IMR-90 (cell line): ENCODE measurements around the gene DPCD. TPM values are rescaled to one million over a fixed set of nuclear protein-coding genes. Genes with fewer than 3 reads are reported as not detected.

Source experiments
- ATAC-seq: fragments of 200-7000 bp; cut with Tn5 transposase; 2 replicates; pipeline ENCODE4 v1.9.1; 2020; ENCODE audit warnings: low read depth, mild to moderate bottlenecking, moderate library complexity
- BruUV-seq: library from RNA; stranded (reverse); fragments of 400-500 nt; replicated peaks from 2 replicates; lab custom pipeline; 2021; lab: Mats Ljungman, UMichigan
- CTCF ChIA-PET: fragments of 300-600 bp; formaldehyde crosslinking; extraction: SDS; loops from one replicate; lab custom pipeline; 2021; ENCODE audit warnings: antibody characterized with exemption; lab: Yijun Ruan, JAX
- POLR2A ChIA-PET: fragments of 300-600 bp; sonication (Branson Sonifier 250); formaldehyde crosslinking; loops from one replicate; lab custom pipeline; 2022; ENCODE audit warnings: antibody characterized with exemption; ENCODE audit not compliant: unreplicated experiment; lab: Charles Lee
- DNase-seq: peaks from one replicate; pipeline ENCODE4 v3.0.0; 2013
- H2AFZ ChIP-seq: replicated peaks from 2 replicates; pipeline ENCODE3; 2013; ENCODE audit warnings: low read length, mild to moderate bottlenecking; ENCODE audit not compliant: poor library complexity
- H2AK5ac ChIP-seq: 2 replicates; pipeline ENCODE4 v1.6.1; 2013; ENCODE audit warnings: low read depth, low read length, inconsistent platforms
- H2AK9ac ChIP-seq: replicated peaks from 2 replicates; pipeline ENCODE3; 2013; ENCODE audit warnings: mild to moderate bottlenecking, low read depth, low read length, moderate library complexity; ENCODE audit not compliant: poor library complexity
- H2BK120ac ChIP-seq: 2 replicates; pipeline ENCODE4 v1.6.1; 2013; ENCODE audit warnings: low read depth, low read length, inconsistent platforms
- H2BK15ac ChIP-seq: 3 replicates; pipeline ENCODE4 v1.6.1; 2013; ENCODE audit warnings: low read depth, low read length, inconsistent platforms
- H2BK20ac ChIP-seq: 2 replicates; pipeline ENCODE4 v1.6.1; 2013; ENCODE audit warnings: low read depth, mild to moderate bottlenecking, inconsistent platforms, low read length, moderate library complexity
- H2BK5ac ChIP-seq: 2 replicates; pipeline ENCODE4 v1.6.1; 2013; ENCODE audit warnings: mild to moderate bottlenecking, low read depth, low read length, inconsistent platforms; ENCODE audit not compliant: poor library complexity, severe bottlenecking
- H3K14ac ChIP-seq: replicated peaks from 2 replicates; pipeline ENCODE4 v1.6.1; 2013; ENCODE audit warnings: low read depth, low read length, inconsistent platforms
- H3K18ac ChIP-seq: 2 replicates; pipeline ENCODE4 v1.6.1; 2013; ENCODE audit warnings: low read depth, low read length, control low read depth
- H3K23ac ChIP-seq: 2 replicates; pipeline ENCODE4 v1.6.1; 2013; ENCODE audit warnings: low read depth, low read length, inconsistent platforms
- H3K27ac ChIP-seq: 2 replicates; pipeline ENCODE4 v1.5.1; 2013; ENCODE audit warnings: mild to moderate bottlenecking, control low read depth, low read length; ENCODE audit not compliant: insufficient read depth
- H3K27me3 ChIP-seq: 2 replicates; pipeline ENCODE4 v1.6.1; 2013; ENCODE audit warnings: low read length; ENCODE audit not compliant: control insufficient read depth, insufficient read depth
- H3K36me3 ChIP-seq: 2 replicates; pipeline ENCODE4 v1.6.1; 2013; ENCODE audit warnings: low read length, mixed read lengths; ENCODE audit not compliant: control insufficient read depth, insufficient read depth
- H3K4ac ChIP-seq: 2 replicates; pipeline ENCODE4 v1.6.1; 2013; ENCODE audit warnings: low read depth, low read length, inconsistent platforms
- H3K4me1 ChIP-seq: 2 replicates; pipeline ENCODE4 v1.6.1; 2013; ENCODE audit warnings: low read length, mixed read lengths; ENCODE audit not compliant: control insufficient read depth, insufficient read depth
- H3K4me2 ChIP-seq: 2 replicates; pipeline ENCODE4 v1.6.1; 2013; ENCODE audit warnings: low read depth, mild to moderate bottlenecking, control low read depth, low read length, moderate library complexity
- H3K4me3 ChIP-seq: 2 replicates; pipeline ENCODE4 v1.5.1; 2013; ENCODE audit warnings: low read depth, mild to moderate bottlenecking, control low read depth, low read length, moderate library complexity; ENCODE audit not compliant: insufficient read depth
- H3K56ac ChIP-seq: 2 replicates; pipeline ENCODE4 v1.6.1; 2013; ENCODE audit warnings: low read length, inconsistent platforms; ENCODE audit not compliant: insufficient read depth; ENCODE audit errors: extremely low read depth
- H3K79me1 ChIP-seq, 2 experiments: 2 replicates each; pipeline ENCODE4 v1.6.1; 2013; ENCODE audit warnings: low read length in 2 of 2, inconsistent platforms in 1 of 2, low read depth in 1 of 2
- H3K9ac ChIP-seq: 2 replicates; pipeline ENCODE4 v1.6.1; 2013; ENCODE audit warnings: low read depth, low read length, control low read depth
- H3K9me1 ChIP-seq: 2 replicates; pipeline ENCODE4 v1.6.1; 2013; ENCODE audit warnings: low read length, inconsistent platforms; ENCODE audit not compliant: insufficient read depth
- H3K9me3 ChIP-seq: 2 replicates; pipeline ENCODE4 v1.6.1; 2013; ENCODE audit warnings: low read length; ENCODE audit not compliant: control insufficient read depth, insufficient read depth
- H4K20me1 ChIP-seq: 2 replicates; pipeline ENCODE4 v1.6.1; 2013; ENCODE audit warnings: low read length, inconsistent platforms; ENCODE audit not compliant: insufficient read depth
- H4K5ac ChIP-seq: 2 replicates; pipeline ENCODE4 v1.6.1; 2013; ENCODE audit warnings: mild to moderate bottlenecking, low read depth, low read length, control low read depth
- H4K8ac ChIP-seq, 2 experiments: 2 replicates each; pipeline ENCODE4 v1.6.1; 2013; ENCODE audit warnings: low read depth in 2 of 2, low read length in 2 of 2, control low read depth in 1 of 2, inconsistent platforms in 1 of 2
- H4K91ac ChIP-seq: 2 replicates; pipeline ENCODE4 v1.6.1; 2013; ENCODE audit warnings: low read depth, low read length, inconsistent platforms; ENCODE audit not compliant: insufficient read depth
- BHLHE40 ChIP-seq: fragments of 150-350 bp; IDR thresholded peaks from 2 replicates; pipeline ENCODE4 v1.6.1; 2016; ENCODE audit warnings: mild to moderate bottlenecking, low read depth, low read length
- CEBPB ChIP-seq: IDR thresholded peaks from 2 replicates; pipeline ENCODE4 v1.6.1; 2012; ENCODE audit warnings: low read depth, low read length, improper control_type of control experiment
- CHD1 ChIP-seq: IDR thresholded peaks from 2 replicates; pipeline ENCODE4 v1.6.1; 2012; ENCODE audit warnings: low read depth, low read length, improper control_type of control experiment
- CTCF ChIP-seq: conservative IDR thresholded peaks from 2 replicates; pipeline ENCODE4 v1.5.1; 2012; ENCODE audit warnings: mild to moderate bottlenecking, low read depth, low read length, improper control_type of control experiment
- FOS ChIP-seq: fragments of 150-350 bp; IDR thresholded peaks from 2 replicates; pipeline ENCODE4 v1.6.1; 2016; ENCODE audit warnings: low read depth, low read length
- MAFK ChIP-seq: IDR thresholded peaks from 2 replicates; pipeline ENCODE4 v1.6.1; 2012; ENCODE audit warnings: low read depth, low read length, improper control_type of control experiment
- MAZ ChIP-seq: IDR thresholded peaks from 2 replicates; pipeline ENCODE4 v1.6.1; 2012; ENCODE audit warnings: low read depth, mild to moderate bottlenecking, low read length, improper control_type of control experiment, moderate library complexity, borderline replicate concordance
- MXI1 ChIP-seq: IDR thresholded peaks from 2 replicates; pipeline ENCODE4 v1.6.1; 2012; ENCODE audit warnings: low read depth, mild to moderate bottlenecking, low read length, moderate library complexity, borderline replicate concordance
- NFE2L2 ChIP-seq: fragments of 150-350 bp; IDR thresholded peaks from 2 replicates; pipeline ENCODE4 v1.6.1; 2016; ENCODE audit warnings: low read depth, mild to moderate bottlenecking, low read length
- POLR2A ChIP-seq: IDR thresholded peaks from 2 replicates; pipeline ENCODE4 v1.6.1; 2012; ENCODE audit warnings: mild to moderate bottlenecking, low read depth, low read length
- RAD21 ChIP-seq: IDR thresholded peaks from 2 replicates; pipeline ENCODE4 v1.6.1; 2012; ENCODE audit warnings: low read length, improper control_type of control experiment
- RCOR1 ChIP-seq: IDR thresholded peaks from 2 replicates; pipeline ENCODE4 v1.6.1; 2012; ENCODE audit warnings: mild to moderate bottlenecking, low read length, improper control_type of control experiment; ENCODE audit not compliant: insufficient replicate concordance
- RFX5 ChIP-seq: IDR thresholded peaks from 2 replicates; pipeline ENCODE4 v1.8.0; 2012; ENCODE audit warnings: low read depth, mild to moderate bottlenecking, low read length, moderate library complexity
- SMC3 ChIP-seq: fragments of 150-350 bp; IDR thresholded peaks from 2 replicates; pipeline ENCODE4 v1.6.1; 2016; ENCODE audit warnings: low read depth, mild to moderate bottlenecking, antibody characterized with exemption, low read length, moderate library complexity
- USF2 ChIP-seq: fragments of 150-350 bp; IDR thresholded peaks from 2 replicates; pipeline ENCODE4 v1.6.1; 2017; ENCODE audit warnings: mild to moderate bottlenecking, antibody characterized with exemption, low read length, low read depth
- WGBS, 2 experiments: methylation state at CpG; one replicate each; pipeline versions ENCODE4 v1.1.5 to v1.1.7; 2013; ENCODE audit warnings: missing lambda C conversion rate in 2 of 2; ENCODE audit not compliant: insufficient read length in 1 of 2; ENCODE audit errors: extremely low coverage in 2 of 2; 5-methylcytosine and 5-hydroxymethylcytosine counted together
- dilution Hi-C: fragments of 300-500 bp; cut with HindIII; formaldehyde crosslinking; loops from one replicate; pipeline ENCODE4 v1.14.3; 2018; ENCODE audit warnings: low sequenced_read_pairs; ENCODE audit not compliant: unreplicated experiment
- in situ Hi-C: fragments of 300-500 bp; cut with MboI; formaldehyde crosslinking; loops from 3 replicates; pipeline ENCODE4 v1.14.3; 2019; ENCODE audit warnings: low sequenced_read_pairs, inconsistent platforms, mixed read lengths
- intact Hi-C: fragments of 100-400 bp; cut with micrococcal nuclease; formaldehyde crosslinking; loops from 2 replicates; pipeline ENCODE4 v1.10.0; 2022
- polyA plus RNA-seq, 3 experiments: library from polyadenylated mRNA; depleted of rRNA; stranded (reverse); fragments of >200 nt; gene quantifications; 2 replicates each; pipeline ENCODE4 v1.2.3, GENCODE V29; 2012; ENCODE audit warnings: low replicate concordance in 1 of 3
- total RNA-seq: library from RNA; depleted of rRNA; stranded (reverse); fragments of >200 nt; gene quantifications from 2 replicates; pipeline ENCODE4 v1.2.3, GENCODE V29; 2012
- TF ChIP-seq, protein P1 (sequence below): fragments of 150-350 bp; IDR thresholded peaks from 2 replicates; pipeline ENCODE4 v1.6.1; 2016; ENCODE audit warnings: low read depth, mild to moderate bottlenecking, low read length, moderate library complexity, borderline replicate concordance

Gene DPCD
- total and polyA plus RNA-seq, 2 of the 4 experiments (the other 2 are of a cell fraction): 59.1 to 73.7 TPM

GRCh38 chr10:101623528-101623927 is 35.4 kb downstream of the DPCD start:
- no peak overlapping the region for H2AFZ ChIP-seq
- ChIA-PET CTCF (no interaction called here), POLR2A (no interaction called here)
- no peaks in the 10 kb centered on the region for H3K27me3 ChIP-seq
- no peak overlapping the region for H3K4me2 ChIP-seq
- H2BK15ac ChIP-seq: no peak overlapping the region
- intact Hi-C loops (no loop called here), in situ Hi-C loops (no loop called here), dilution Hi-C loops (no loop called here)
- no peak overlapping the region for H3K4ac ChIP-seq
- no peaks in the 10 kb centered on the region for H3K4me1 ChIP-seq
- no peak overlapping the region for H2BK5ac ChIP-seq
- H3K14ac ChIP-seq: no peak overlapping the region
- H2AK9ac ChIP-seq: no peak overlapping the region
- no peak overlapping the region for H3K9ac ChIP-seq
- H4K20me1 ChIP-seq: peaks cover 3% of the 10 kb centered on the region; the same call in 1 of the 2 replicates
- BruUV-seq: no TSS peak
- no peak overlapping the region for H3K23ac ChIP-seq
- no peak overlapping the region for H4K91ac ChIP-seq
- no peak overlapping the region for H4K5ac ChIP-seq
- no peak overlapping the region for H3K4me3 ChIP-seq
- no CpG with 5 or more reads among the region's 1 CpG for WGBS, 2 experiments
- no peak for TF ChIP-seq BHLHE40
- TF ChIP-seq CTCF: no peak
- TF ChIP-seq RFX5: no peak
- no peak for TF ChIP-seq POLR2A
- TF ChIP-seq, protein P1, sequence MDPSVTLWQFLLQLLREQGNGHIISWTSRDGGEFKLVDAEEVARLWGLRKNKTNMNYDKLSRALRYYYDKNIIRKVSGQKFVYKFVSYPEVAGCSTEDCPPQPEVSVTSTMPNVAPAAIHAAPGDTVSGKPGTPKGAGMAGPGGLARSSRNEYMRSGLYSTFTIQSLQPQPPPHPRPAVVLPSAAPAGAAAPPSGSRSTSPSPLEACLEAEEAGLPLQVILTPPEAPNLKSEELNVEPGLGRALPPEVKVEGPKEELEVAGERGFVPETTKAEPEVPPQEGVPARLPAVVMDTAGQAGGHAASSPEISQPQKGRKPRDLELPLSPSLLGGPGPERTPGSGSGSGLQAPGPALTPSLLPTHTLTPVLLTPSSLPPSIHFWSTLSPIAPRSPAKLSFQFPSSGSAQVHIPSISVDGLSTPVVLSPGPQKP: no peak
- no peak for TF ChIP-seq CHD1
- TF ChIP-seq MAZ: no peak
- no peak for TF ChIP-seq CEBPB
- no peak for TF ChIP-seq FOS
- TF ChIP-seq NFE2L2: no peak
- TF ChIP-seq MAFK: no peak
- no peak for TF ChIP-seq USF2
- TF ChIP-seq RCOR1: no peak
- TF ChIP-seq MXI1: no peak
- no peak for TF ChIP-seq RAD21
- TF ChIP-seq SMC3: no peak
- H3K36me3 ChIP-seq: peaks cover 6% of the 10 kb centered on the region
- no peak overlapping the region for H3K56ac ChIP-seq
- no peak overlapping the region for H2BK120ac ChIP-seq
- no peak overlapping the region for H4K8ac ChIP-seq
- H3K27ac ChIP-seq: no peak overlapping the region
- no peak overlapping the region for H2AK5ac ChIP-seq
- peaks cover 2% of the 10 kb centered on the region; the same call in 1 of the 2 replicates for H3K9me1 ChIP-seq
- H3K18ac ChIP-seq: no peak overlapping the region
- no peaks in the 10 kb centered on the region for H3K79me1 ChIP-seq
- DNase-seq (no peak), ATAC-seq (no peak)
- H3K9me3 ChIP-seq: no peaks in the 10 kb centered on the region
- H2BK20ac ChIP-seq: no peak overlapping the region
